AG08396 (cell line): Measurements from ENCODE around the gene IRX5.

Source experiments
- DNase-seq: peaks from one replicate; pipeline ENCODE4 v3.0.0; 2012; ENCODE audit warnings: low spot score, mixed read lengths

The IRX5 gene

GRCh38 chr16:54952195-54952594, 21.5 kb downstream of the IRX5 start:
- no peak for DNase-seq

GRCh38 chr16:54953461-54953860, 22.8 kb downstream of the IRX5 start:
- no peak for DNase-seq

DNA sequence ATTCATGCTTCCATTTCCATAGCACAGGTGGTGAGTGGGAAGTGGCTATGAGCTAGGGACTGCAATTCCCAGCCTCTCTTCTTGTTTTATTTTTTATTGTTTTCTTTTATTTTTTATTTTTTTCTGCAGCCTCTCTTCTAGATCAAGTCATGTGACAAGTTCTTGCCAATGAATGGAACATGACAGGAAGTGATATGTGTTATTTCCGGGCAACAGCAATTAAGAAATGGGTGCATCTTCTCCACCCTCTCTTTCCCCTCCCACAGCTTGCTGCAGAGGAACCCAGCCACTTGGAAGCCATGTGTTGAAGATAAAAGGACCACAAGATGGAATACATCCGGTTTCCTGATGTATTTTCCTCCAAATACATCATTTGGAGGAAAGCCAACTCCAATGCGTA, 23.6 kb downstream of the IRX5 start:
- DNase-seq, result no peak

DNA sequence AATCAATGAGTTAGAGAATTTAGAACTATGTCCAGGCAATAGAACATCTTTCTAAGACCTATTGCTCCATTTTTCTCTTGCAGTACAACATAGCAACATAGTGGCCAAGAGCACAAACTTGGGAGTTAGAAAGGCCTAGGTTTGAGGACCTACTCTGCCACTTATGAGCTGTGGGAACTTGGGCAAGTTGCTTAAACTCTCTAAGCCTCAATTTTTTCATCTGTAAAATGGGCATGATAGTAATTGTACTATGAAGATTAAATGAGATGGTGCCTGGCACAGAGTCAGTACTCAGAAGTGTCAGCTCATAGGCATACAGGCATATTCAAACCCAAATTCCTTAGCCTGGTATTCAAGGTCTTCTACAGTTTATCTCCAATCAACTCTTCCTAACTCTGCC, 25.1 kb downstream of the IRX5 start:
- DNase-seq, result no peak

DNA sequence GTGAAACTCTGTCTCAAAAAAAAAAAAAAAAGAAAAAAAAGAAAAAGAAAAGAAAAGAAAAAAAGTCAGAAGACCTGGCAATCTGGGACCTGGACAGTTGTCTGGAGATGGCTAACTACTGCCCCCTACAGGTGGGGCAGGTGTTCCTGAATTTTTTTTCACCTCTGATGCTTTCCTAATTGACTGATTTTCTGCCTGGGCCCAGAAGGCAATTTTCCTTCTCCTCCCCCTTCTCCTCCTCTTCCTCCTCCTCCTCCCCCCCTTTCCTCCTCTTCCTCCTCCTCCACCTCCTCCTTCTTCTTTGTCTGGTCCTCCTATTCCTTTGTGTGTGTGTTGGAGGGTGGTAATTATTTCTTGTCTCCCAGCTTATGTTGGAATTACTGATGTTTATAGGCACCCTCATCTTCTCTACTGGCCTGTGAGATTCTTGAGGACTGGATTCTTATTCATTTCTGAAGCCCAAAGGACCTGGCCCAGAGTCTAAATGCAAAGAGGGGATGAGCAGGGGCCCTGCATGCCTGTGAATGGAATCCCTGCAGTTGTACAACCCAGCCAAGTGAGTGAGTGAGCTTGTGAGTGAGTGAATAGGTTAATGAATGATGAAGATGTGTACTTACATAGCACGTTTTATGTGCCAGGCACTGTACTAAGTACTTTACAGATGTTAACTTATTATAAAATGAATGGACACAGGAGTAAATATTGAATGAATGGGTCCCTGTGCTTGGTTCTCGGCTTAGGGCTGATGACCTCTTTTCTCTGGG, 26.9 kb downstream of the IRX5 start:
- no peak for DNase-seq

DNA sequence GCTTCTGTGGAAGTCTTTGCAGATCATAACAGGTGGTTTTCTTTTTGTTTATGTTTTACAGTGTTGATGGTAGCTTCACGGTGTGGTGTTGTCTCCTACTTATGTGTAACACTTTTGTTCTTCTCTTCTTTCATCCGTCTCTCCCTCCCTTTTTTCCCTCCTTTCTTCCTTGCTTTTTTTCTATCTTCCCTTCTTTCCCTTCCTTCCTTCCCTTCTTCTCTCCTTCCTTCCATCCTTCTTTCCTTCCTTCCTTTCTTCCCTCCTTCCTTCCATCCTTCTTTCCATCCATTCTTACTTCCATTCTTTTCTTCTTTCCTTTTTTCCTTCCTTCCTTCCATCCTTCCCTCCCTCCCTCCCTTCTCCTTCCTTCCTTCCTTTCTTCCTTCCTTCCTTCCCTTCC, 31.4 kb downstream of the IRX5 start:
- no peak for DNase-seq

- DNase-seq, result no peak
Measured at GRCh38 chr16:54964239-54964638, 33.6 kb downstream of the IRX5 start.

DNA sequence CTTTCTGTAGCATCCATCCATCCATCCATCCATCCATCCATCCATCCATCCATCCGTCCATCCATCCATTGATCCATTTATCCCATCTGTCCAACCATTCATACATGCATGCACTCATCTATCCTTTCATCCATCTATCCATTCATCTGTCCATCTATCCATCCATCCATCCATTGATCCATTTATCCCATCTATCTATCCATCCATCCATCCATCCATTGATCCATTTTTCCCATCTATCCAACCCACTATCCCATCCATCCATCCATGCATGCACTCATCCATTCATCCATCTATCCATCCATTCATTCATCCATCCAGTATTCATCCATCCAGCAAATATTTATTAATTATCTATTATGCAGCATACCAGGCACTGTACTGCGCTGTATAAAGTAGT, 34.8 kb downstream of the IRX5 start:
- no peak for DNase-seq

- no peak for DNase-seq
Measured at GRCh38 chr16:54968011-54968410, 37.3 kb downstream of the IRX5 start.

DNA sequence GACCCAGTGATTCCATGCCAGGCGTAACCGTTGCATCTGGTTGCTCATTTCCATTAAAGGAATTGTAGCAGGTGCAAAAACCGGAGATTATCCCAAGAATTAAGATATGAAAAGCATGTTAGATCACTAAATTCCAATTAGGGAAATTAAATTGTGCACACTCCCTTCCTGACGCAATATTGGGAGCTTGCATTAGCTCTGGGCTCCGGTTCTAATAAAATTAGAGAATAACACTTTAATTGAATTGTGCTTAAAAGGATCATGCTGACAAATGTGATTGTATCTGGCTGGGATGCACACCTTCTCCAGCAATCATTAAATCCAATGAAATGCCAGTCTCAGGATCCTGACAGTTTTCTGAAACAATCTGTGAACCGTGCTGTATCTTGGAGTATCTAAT, 38.1 kb downstream of the IRX5 start:
- DNase-seq, result no peak

- no peak for DNase-seq
Measured at GRCh38 chr16:54970016-54970415, 39.4 kb downstream of the IRX5 start.

DNA sequence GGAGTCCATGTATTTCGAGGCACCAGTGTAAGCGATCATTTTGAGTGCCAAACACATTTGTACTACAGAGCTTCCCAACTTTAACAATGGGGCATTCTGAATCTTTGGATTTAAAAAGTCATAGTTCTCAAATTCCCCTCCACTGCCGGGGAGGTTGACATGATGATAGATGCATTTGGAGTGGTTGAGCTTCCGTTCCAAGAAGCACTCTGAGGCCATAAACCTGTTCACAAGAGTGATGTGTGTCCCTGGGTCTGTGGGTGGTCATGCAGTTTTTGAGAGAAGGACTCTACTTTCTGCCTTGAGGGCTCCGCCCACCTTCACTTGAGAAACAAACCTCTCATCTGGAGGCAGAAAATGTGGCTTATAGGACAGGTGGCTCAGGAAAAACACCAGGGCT, 43.7 kb downstream of the IRX5 start:
- DNase-seq, result no peak

- DNase-seq, result no peak
Measured at GRCh38 chr16:54976651-54977200, 46.1 kb downstream of the IRX5 start.

- no peak for DNase-seq
Measured at GRCh38 chr16:54977211-54977610, 46.5 kb downstream of the IRX5 start.

GRCh38 chr16:54980821-54981220, 50.2 kb downstream of the IRX5 start:
- no peak for DNase-seq
